IPS-20b (cell line): ENCODE data around the gene OR2T27.
A peak's percentile ranks its signal among the peaks of the same experiment; 100 is the strongest.
"Not testable (repeated sequence)": the region's sequence is repeated elsewhere in the genome, so short reads cannot be mapped to it uniquely, and the experiment has no call there.

Source experiments
- H3K27ac ChIP-seq: one replicate; pipeline ENCODE4 v1.5.1; 2013; ENCODE audit warnings: low read length
- H3K27me3 ChIP-seq: 2 replicates; pipeline ENCODE4 v1.6.1; 2013; ENCODE audit warnings: mild to moderate bottlenecking, low read length, inconsistent platforms; ENCODE audit not compliant: insufficient read depth
- H3K36me3 ChIP-seq: 2 replicates; pipeline ENCODE4 v1.6.1; 2013; ENCODE audit warnings: low read depth, mild to moderate bottlenecking, inconsistent platforms, low read length, moderate library complexity; ENCODE audit not compliant: insufficient read depth
- H3K4me1 ChIP-seq: 2 replicates; pipeline ENCODE4 v1.6.1; 2013; ENCODE audit warnings: mild to moderate bottlenecking, control low read depth, inconsistent platforms, low read length, moderate library complexity; ENCODE audit not compliant: insufficient read depth
- H3K4me3 ChIP-seq: 2 replicates; pipeline ENCODE4 v1.5.1; 2013; ENCODE audit warnings: mild to moderate bottlenecking, low read length, inconsistent platforms
- H3K9ac ChIP-seq: 2 replicates; pipeline ENCODE4 v1.6.1; 2013; ENCODE audit warnings: low read depth, mild to moderate bottlenecking, inconsistent platforms, low read length, moderate library complexity
- H3K9me3 ChIP-seq: 2 replicates; pipeline ENCODE4 v1.6.1; 2013; ENCODE audit warnings: mild to moderate bottlenecking, low read depth, low read length, inconsistent platforms; ENCODE audit not compliant: insufficient read depth

Gene OR2T27

GRCh38 chr1:248655354-248655753 is at the start of gene OR2T27:
OR2T27 (minus strand) TSS chr1:248655528; CDS start chr1:248650884, 4,644 bp downstream.
- not testable (repeated sequence) for H3K27ac ChIP-seq, H3K4me1 ChIP-seq, H3K9ac ChIP-seq, H3K36me3 ChIP-seq, H3K27me3 ChIP-seq, H3K4me3 ChIP-seq
- H3K9me3 ChIP-seq = peaks cover 14% of the 10 kb centered on the region

- no peak overlapping the region for H3K4me3 ChIP-seq
- no peaks in the 10 kb centered on the region for H3K4me1 ChIP-seq
- peaks cover 97% of the 10 kb centered on the region for H3K9me3 ChIP-seq
- H3K27me3 ChIP-seq = no peaks in the 10 kb centered on the region
- no peaks in the 10 kb centered on the region for H3K36me3 ChIP-seq
- H3K9ac ChIP-seq = no peak overlapping the region
- no peak overlapping the region for H3K27ac ChIP-seq
Observed at GRCh38 chr1:248704606-248705005, 49.3 kb upstream of the OR2T27 start.

- Histone ChIP-seq H3K4me3 (no peak overlapping the region), H3K9me3 (peaks cover 97% of the 10 kb centered on the region), H3K27ac (no peak overlapping the region), H3K36me3 (no peaks in the 10 kb centered on the region), H3K4me1 (no peaks in the 10 kb centered on the region), H3K9ac (no peak overlapping the region), H3K27me3 (no peaks in the 10 kb centered on the region)
Observed at GRCh38 chr1:248703674-248704073, 48.3 kb upstream of the OR2T27 start.

GRCh38 chr1:248702714-248703113 is 47.4 kb upstream of the OR2T27 start, which contains the start of gene OR14I1:
OR14I1 (minus strand) TSS chr1:248702766.
- Histone ChIP-seq H3K9ac (no peak within 1 kb of the TSS), H3K9me3 (peaks cover 97% of the 10 kb centered on the region), H3K27me3 (no peaks in the 10 kb centered on the region), H3K36me3 (no peaks in the 10 kb centered on the region), H3K4me3 (peak within 1 kb of the TSS; percentile 18; the same call in 1 of the 2 replicates), H3K4me1 (no peaks in the 10 kb centered on the region), H3K27ac (no peak within 1 kb of the TSS)

GRCh38 chr1:248699099-248699498 is 43.8 kb upstream of the OR2T27 start:
- Histone ChIP-seq H3K4me3 (no peak overlapping the region), H3K9me3 (peaks cover 88% of the 10 kb centered on the region), H3K27me3 (no peaks in the 10 kb centered on the region), H3K27ac (no peak overlapping the region), H3K36me3 (no peaks in the 10 kb centered on the region), H3K4me1 (no peaks in the 10 kb centered on the region), H3K9ac (no peak overlapping the region)

- Histone ChIP-seq H3K36me3 (no peaks in the 10 kb centered on the region), H3K4me1 (no peaks in the 10 kb centered on the region), H3K9me3 (peaks cover 88% of the 10 kb centered on the region), H3K4me3 (no peak overlapping the region), H3K27me3 (no peaks in the 10 kb centered on the region), H3K27ac (no peak overlapping the region), H3K9ac (no peak overlapping the region)
Observed at GRCh38 chr1:248697907-248698306, 42.6 kb upstream of the OR2T27 start.

- no peaks in the 10 kb centered on the region for H3K27me3 ChIP-seq
- no peak overlapping the region for H3K27ac ChIP-seq
- H3K9ac ChIP-seq = no peak overlapping the region
- H3K4me1 ChIP-seq = no peaks in the 10 kb centered on the region
- H3K9me3 ChIP-seq = peaks cover 87% of the 10 kb centered on the region
- no peaks in the 10 kb centered on the region for H3K36me3 ChIP-seq
- peak overlapping the region; percentile 22; the same call in 1 of the 2 replicates for H3K4me3 ChIP-seq
Observed at GRCh38 chr1:248696774-248697173, 41.4 kb upstream of the OR2T27 start.

GRCh38 chr1:248696261-248696660 is 40.9 kb upstream of the OR2T27 start:
- Histone ChIP-seq H3K4me1 (no peaks in the 10 kb centered on the region), H3K4me3 (peak overlapping the region; percentile 22; the same call in 1 of the 2 replicates), H3K9me3 (peaks cover 86% of the 10 kb centered on the region), H3K9ac (no peak overlapping the region), H3K27ac (no peak overlapping the region), H3K36me3 (no peaks in the 10 kb centered on the region), H3K27me3 (no peaks in the 10 kb centered on the region)

- no peaks in the 10 kb centered on the region for H3K4me1 ChIP-seq
- H3K36me3 ChIP-seq = no peaks in the 10 kb centered on the region
- H3K27ac ChIP-seq = no peak overlapping the region
- no peak overlapping the region for H3K9ac ChIP-seq
- H3K9me3 ChIP-seq = peaks cover 86% of the 10 kb centered on the region
- no peak overlapping the region for H3K4me3 ChIP-seq
- H3K27me3 ChIP-seq = no peaks in the 10 kb centered on the region
Observed at GRCh38 chr1:248695451-248696132, 40.3 kb upstream of the OR2T27 start.

GRCh38 chr1:248691567-248692155 is 36.3 kb upstream of the OR2T27 start:
- no peak overlapping the region for H3K4me3 ChIP-seq
- H3K36me3 ChIP-seq = no peaks in the 10 kb centered on the region
- no peaks in the 10 kb centered on the region for H3K4me1 ChIP-seq
- peaks cover 84% of the 10 kb centered on the region for H3K9me3 ChIP-seq
- H3K27me3 ChIP-seq = no peaks in the 10 kb centered on the region
- H3K27ac ChIP-seq = no peak overlapping the region
- no peak overlapping the region for H3K9ac ChIP-seq

- Histone ChIP-seq H3K9me3 (peaks cover 83% of the 10 kb centered on the region), H3K4me3 (no peak overlapping the region), H3K27ac (no peak overlapping the region), H3K4me1 (no peaks in the 10 kb centered on the region), H3K9ac (no peak overlapping the region), H3K36me3 (no peaks in the 10 kb centered on the region), H3K27me3 (no peaks in the 10 kb centered on the region)
Observed at GRCh38 chr1:248688527-248689298, 33.4 kb upstream of the OR2T27 start.
